SW 1271 (cell line): ENCODE results near the gene MREG.

Source experiments
- DNase-seq, 2 experiments: peaks; one replicate each; lab custom pipeline; 2025; lab: John Stamatoyannopoulos, UW

MREG gene

GRCh38 chr2:216013080-216013909 is at the start of gene MREG:
MREG (minus strand) TSS chr2:216013551; CDS start chr2:216013327, 224 bp downstream.
- peak; percentile 34 to 63 for DNase-seq

- DNase-seq: peak in 1 of 2 experiments; percentile 21
These were observed 46.0 kb upstream of the MREG start for GRCh38 chr2:216059233-216059834.

- no peak for DNase-seq
These were observed 44.4 kb upstream of the MREG start for GRCh38 chr2:216057688-216058193.

- DNase-seq: no peak
These were observed 43.4 kb upstream of the MREG start for GRCh38 chr2:216056739-216057138.

GRCh38 chr2:216055680-216056079 is 42.3 kb upstream of the MREG start:
- no peak for DNase-seq

GRCh38 chr2:216052420-216052819 is 39.1 kb upstream of the MREG start:
- no peak for DNase-seq

GRCh38 chr2:216051350-216051749 is 38.0 kb upstream of the MREG start:
- no peak for DNase-seq

GRCh38 chr2:216049452-216049851 is 36.1 kb upstream of the MREG start:
- no peak for DNase-seq

- no peak for DNase-seq
These were observed 34.0 kb upstream of the MREG start for GRCh38 chr2:216047397-216047796.

GRCh38 chr2:216044883-216045486 is 31.6 kb upstream of the MREG start:
- DNase-seq: no peak

- no peak for DNase-seq
These were observed 30.6 kb upstream of the MREG start for GRCh38 chr2:216043949-216044348.

GRCh38 chr2:216041438-216041837 is 28.1 kb upstream of the MREG start:
- DNase-seq: no peak

- no peak for DNase-seq
These were observed 26.6 kb upstream of the MREG start for GRCh38 chr2:216039918-216040317.

GRCh38 chr2:216034065-216034464 is 20.7 kb upstream of the MREG start:
- peak in 1 of 2 experiments; percentile 56 for DNase-seq

- no peak for DNase-seq
These were observed 20.1 kb upstream of the MREG start for GRCh38 chr2:216033403-216033802.

GRCh38 chr2:216031960-216032689 is 18.8 kb upstream of the MREG start:
- DNase-seq: no peak

GRCh38 chr2:216030216-216030615 is 16.9 kb upstream of the MREG start:
- no peak for DNase-seq

GRCh38 chr2:216029416-216030129 is 16.2 kb upstream of the MREG start:
- DNase-seq: no peak

GRCh38 chr2:216024779-216025336 is 11.5 kb upstream of the MREG start:
- DNase-seq: no peak

GRCh38 chr2:216023055-216023648 is 9.8 kb upstream of the MREG start:
- peak in 1 of 2 experiments; percentile 61 for DNase-seq
